RPMI8226 (cell line): Measurements from ENCODE around the gene PRRG4.
"Not testable (repeated sequence)": the region's sequence is repeated elsewhere in the genome, so short reads cannot be mapped to it uniquely, and the experiment has no call there.

ENCODE experiments used
- DNase-seq: peaks from one replicate; pipeline ENCODE4 v3.0.0-alpha.2; 2015

The PRRG4 gene

DNA sequence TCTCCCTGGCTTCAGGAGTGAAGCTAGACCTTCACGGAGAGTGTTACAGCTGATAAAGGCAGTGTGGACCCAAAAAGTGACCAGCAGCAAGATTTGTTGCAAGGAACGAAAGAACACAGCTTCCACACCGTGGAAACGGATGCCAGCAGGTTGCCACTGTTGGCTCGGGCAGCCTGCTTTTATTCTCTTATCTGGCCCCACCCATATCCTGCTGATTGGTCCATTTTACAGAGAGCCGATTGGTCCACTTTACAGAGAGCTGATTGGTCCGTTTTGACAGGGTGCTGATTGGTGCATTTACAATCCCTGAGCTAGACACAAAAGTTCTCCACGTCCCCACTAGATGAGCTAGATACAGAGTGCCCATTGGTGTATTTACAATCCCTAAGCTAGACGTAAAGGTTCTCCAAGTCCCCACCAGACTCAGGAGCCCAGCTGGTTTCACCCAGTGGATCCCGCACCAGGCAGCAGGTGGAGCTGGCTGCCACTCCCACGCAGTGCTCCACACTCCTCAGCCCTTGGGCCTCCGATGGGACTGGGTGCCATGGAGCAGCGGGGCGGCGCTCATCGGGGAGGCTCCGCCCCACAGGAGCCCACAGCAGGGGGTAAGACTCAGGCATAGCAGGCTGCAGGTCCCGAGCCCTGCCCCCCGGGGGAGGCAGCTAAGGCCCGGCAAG lies 58.1 kb downstream of the PRRG4 start:
- DNase-seq, result not testable (repeated sequence)

DNA sequence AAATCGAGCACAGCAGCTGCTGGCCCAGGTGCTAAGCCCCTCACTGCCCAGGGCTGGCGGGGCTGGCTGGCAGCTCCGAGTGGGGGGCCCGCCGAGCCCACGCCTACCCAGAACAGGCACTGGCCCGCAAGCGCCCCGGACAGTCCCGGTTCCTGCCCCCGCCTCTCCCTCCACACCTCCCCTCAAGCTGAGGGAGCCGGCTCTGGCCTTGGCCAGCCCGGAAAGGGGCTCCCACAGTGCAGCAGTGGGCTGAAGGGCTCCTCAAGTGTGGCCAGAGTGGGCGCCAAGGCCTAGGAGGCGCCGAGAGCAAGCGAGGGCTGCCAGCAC lies 58.6 kb downstream of the PRRG4 start:
- DNase-seq, result not testable (repeated sequence)

DNA sequence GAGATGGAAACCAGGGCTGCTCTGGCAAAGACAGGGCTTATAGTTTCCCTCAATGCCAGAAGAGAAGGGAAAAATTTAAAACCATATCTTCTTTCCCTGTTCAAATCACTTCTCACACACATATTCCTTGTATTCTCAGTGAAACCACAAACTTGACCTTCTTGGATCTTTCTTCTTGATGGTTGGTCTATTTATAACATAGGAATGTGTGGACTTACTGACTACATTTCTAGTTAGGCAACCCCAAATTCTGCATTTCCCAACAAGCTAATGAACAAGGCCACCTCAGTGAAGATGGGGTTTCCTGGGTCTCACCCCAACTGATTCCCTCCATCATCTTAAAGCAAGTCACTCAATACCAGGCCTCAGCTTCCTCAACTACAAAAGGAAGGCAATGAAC lies 59.1 kb downstream of the PRRG4 start:
- DNase-seq, result no peak

DNA sequence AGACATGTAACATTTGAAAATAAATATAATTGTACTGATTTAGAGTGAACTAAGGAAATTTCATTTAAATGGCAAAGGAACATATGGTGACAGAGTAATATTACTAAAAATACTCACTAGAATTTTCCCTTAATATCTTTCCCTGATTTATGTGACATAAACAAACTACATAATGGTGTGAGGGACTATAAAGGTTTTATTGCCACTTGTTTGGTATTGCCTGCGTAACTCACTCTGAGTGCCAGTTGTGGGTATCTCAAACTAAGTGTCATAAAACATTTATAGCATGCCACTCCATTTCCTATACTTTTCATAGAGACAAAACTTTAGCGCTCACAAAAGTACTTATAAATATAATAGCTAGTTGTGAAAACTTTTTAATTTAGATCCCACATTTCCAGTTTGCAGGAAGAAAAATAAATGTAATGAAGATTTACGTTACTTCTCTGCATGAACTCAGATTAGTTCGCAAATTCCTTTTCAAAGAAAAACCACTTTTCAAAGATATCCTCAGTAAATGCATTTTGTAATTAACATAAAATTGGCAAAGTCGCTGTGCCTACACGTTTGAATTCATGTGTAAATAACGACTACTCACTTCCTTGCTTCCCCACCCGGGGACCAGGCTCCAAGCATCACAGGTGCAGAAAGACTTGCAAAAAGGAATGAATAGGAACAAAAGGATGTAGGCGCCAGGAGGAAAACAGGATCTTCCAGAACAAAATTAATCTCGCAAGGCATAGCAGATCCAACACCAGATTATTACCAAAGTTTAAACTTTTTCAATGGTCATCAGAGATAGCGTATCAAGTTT lies 61.3 kb downstream of the PRRG4 start:
- DNase-seq, result no peak

DNA sequence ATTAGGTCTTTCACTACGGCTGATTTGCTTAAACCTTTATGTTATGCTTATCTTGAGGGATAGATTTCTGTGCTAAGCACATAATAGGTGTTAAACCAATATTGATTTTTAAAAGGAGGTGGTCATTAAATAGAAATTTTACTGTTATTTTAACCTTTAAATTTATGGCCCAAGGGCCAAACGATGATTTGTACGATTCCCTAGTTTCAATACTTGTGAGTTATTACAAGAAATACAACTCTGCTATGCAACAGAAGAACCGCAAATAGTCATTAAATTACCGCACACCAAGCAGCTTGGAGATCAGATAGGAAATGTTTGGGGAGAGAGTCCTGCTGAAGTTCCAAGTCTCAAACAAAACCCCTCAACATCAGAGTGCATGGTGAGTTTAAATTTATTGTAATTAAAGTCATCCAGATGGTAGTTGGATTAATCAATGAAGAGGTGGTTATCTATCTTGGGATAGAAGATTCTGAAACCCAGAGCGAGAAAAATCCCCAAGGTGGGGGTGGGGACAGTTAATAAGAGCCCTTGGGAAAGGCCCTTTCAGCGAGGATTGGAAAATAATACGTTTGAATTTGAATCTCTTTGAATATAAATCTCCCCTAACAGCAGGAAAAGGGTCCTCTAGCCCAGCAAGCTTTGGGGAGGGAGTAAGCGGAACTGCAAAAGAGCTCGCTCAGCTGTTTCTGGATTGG lies 62.1 kb downstream of the PRRG4 start:
- no peak for DNase-seq

DNA sequence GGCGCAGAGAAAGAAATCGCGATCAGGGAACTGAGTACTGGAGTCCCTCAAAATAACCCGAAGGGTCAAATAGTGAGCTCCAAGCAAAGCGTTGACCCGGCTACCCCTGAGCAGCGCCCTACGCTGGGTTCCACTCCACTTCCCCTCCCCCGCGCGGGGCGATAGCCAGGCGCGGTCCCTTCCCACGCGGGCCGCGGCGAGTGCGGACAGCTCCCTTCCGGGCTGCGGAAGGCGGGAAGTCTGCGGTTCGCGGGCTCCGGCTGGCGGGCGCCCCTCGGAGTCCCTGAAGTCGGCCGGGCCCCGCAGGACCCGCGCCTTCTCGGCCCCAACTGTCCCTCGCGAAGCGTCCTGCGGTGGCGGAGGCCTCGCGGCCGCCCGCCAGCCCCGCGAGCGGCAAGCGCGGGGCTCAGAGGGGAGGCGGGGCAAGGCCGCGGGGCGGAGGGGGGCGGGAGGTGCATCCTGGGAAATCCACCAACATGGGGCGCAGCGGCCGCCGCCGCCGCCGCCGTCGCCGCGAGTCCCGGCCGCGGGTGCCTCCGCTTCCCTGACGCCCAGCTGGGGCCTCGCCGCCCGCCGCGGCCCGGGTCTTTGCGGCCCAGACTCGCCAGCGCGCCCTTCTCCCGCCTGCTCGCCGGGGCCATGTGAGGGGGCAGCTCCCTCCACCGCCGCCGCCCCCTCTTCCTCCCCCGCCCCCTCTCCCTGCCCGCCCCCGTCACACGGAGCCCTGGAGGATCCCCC lies 62.8 kb downstream of the PRRG4 start, which contains the start of gene QSER1:
Gene QSER1 (plus strand): TSS at position 457 of the 738 bp plus-strand sequence. CDS start 315 bp downstream, outside the sequence.
- peak; percentile 68 for DNase-seq

DNA sequence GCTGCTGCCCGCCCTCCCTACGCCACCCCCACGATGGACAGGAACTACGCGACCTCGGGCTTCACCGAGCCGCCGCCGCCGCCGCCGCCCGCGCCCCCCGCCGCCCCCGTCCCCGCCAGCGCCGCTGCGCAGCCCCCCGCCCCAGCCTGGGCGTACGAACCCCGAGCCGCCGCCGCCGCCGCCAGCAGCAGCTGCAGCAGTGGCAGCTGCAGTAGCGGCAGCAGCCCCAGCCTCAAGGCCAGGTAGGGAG lies 63.3 kb downstream of the PRRG4 start:
- no peak for DNase-seq

DNA sequence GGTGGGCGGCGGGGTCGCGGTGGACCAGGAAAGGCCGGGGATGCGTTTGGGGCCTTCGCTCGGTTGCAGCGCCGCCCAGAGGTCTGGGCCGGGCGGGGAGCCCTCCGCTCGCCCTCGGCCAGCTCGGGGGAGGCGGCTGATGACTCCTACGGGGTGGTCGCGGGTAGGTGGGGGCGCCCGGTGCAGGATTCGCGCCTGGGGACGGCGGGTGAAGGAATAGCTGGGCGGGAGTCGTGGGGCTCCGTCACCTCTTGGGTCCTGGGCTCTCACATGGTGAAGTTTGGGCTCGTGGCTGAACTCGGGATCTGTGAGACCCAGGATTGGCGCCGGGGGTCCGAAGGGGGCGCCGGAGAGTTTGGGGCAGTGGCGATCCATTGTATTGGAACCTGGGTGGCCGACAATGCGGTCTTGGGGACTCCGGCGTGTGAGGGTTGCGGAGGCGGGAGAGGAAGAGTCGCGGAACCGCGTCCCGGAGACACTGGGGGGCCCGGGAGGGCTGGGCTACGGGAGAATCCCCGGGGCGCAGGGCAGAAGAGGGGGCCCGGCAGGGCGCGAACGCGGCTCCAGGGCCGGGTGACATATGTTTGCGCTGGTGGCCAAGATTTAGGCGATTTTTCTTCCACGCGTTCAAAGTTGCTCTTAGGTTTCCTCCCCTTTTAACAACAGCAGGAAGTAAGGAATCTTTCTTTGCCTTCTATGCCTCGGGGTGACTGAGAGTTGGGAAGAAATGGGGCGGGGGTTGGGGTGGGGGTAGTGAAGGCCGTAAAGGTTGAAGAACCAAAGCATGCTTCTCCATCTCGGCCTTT lies 63.8 kb downstream of the PRRG4 start:
- DNase-seq, result peak; percentile 53

DNA sequence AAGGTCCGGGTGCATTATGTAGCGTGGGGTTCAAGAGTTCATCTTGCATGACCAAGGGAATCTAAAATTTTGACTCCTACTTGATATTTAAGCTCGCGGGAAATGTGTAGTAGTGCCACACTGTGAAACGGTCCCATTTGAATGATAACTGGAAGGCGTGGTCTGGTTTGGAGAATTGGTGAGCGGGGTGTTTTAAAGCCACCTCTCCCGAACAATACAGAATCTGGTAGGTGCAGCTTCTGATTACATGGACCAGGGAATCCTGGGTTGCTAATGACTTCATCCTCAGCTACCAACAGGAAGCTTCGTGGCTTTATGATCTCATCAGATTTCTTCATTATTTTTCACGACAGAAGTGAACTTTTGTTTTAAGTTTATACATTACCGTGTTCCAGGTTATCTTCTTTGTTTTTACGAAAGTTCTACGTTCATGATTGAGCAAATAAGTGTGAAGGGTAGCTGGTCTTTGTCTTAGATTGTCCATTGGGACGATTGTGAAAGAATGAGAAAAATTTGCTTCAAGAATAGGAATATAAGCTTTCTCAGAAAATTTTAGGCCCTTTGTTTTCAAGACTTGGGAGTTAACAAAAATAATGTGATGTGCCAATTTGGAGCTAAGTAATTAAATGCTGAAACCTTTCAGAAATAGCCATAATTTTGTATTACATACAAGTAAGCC lies 64.6 kb downstream of the PRRG4 start:
- DNase-seq, result peak; percentile 72

DNA sequence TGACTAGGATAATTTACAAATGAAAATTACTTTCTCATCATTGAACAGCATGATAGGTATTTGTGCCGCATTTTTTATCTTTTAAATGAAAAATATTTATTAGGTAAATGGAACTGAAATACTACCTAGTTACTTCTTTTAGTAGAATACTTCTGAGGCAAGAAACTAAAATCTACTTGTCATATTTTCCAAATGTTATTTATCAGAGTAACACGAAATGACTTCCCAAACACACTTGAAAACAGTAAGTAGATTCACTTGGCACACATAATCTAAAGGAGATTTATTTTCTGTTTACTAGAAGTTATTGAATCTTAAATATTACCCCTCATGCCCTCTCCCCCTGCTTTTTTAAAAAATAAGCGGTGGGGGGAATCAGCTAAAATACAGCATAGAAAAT lies 65.2 kb downstream of the PRRG4 start:
- no peak for DNase-seq

DNA sequence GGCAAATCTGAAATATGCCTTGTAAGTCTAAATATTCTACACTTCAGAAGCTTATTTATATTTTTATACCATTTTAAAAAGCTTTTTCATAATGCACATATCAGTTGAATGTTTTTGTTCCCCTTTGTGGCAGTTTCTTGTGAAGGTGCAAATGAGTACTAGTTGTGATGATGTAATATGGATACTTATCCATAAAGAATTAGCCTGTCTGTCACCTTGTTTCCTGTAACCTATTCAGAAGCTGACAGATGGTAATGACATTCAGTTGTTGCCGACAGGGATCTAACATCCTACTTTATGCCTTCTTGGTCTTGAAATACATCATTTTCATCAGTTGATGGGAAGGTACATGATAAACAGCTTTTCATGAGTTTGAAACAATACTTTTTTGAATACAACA lies 65.7 kb downstream of the PRRG4 start:
- no peak for DNase-seq

DNA sequence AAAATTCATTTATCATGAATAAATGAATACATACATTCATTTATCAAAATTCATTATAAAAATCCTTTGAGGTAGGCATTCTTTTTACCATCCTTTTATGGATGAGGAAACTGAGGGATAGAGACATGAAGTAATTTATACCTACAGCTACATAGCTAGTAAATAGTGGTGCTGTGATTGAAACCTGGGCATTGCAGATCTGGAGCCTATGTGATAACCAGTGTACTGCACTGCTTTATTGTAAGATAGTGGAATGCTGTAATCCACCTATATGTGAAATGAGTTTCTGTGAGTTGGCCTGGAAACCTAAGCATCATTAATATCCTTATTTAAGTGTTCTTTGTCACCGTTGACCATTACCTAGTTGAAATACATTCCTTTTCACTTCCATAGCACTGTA lies 67.4 kb downstream of the PRRG4 start:
- DNase-seq, result no peak

DNA sequence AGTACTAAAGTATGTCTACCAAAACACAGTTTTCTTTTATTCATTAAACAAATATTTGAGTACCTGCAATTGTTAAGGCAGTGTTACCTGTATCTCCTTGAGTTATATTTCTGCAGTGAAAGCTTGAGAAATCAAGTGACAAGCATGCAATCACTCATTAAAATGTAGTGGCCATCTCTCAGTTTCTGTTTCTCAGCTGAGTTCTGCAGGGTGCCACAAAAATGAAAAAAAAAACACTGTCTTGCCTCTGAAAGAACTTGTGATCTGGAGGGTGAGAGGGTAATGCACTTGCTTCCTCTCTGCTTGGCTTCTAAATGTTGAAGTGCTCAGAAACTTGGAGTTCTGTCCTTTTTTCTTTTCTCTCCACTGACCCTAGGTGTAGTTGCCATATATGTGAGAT lies 69.7 kb downstream of the PRRG4 start:
- no peak for DNase-seq

DNA sequence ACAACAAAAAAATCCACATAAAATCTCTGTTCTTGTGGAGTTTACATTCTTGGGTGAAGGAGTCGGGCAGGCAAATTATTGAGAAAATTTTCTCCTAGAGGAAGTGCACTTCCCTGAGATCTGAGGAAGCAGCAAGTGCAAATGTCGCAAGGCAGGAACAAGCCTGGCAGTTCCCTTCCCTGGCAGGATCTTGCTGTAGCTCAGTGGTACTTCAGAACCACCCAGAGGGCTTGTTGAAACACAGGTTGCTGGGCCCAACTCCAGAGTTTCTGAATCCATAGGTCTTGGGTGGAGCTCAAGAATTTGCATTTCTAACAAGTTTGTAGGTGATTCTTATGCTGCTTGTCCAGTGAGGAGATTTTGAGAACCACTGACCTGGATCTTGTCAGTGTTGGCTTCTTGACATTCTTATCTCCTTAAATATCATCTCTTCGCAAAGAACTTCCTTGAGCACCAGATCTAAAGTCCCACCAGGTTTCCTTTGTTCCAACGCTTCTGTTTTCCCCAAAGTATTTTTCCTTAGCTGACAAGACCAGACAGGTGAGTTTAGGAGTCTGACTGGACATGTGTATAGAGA lies 72.5 kb downstream of the PRRG4 start:
- no peak for DNase-seq

DNA sequence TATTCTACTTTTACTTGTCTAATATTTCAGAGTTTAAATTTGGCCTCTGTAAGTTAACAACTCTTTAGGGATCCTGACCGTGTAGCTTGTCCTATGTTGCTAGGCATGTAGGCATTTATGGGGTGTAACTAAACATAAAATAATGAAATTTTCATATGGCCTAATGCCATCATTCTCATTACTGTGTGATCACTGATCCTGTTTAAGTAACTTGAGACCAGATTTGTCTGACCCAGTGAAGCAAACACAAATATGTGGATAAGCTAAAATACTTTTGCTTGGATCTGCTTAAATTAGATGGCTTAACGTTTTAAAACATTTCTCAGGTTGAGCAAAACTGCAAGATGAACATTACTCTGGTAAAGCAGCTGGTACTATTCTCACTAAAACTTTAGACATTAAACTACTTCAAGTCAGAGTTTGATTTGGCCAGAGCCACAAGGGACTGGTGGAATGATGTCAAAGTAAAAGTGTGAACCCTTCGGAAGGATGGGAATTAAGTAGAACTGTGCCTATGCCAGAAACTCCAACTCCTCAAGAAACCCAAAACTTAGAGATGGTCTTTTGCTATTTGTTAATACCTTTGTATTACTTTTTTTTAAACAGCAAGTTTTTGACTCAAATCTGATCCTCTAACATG lies 75.4 kb downstream of the PRRG4 start:
- no peak for DNase-seq
